ENCODE measurements around the gene ITIH5.
"Not testable (repeated sequence)": the region's sequence is repeated elsewhere in the genome, so short reads cannot be mapped to it uniquely, and the experiment has no call there.

Gene ITIH5

GRCh38 chr10:7693194-7693593 lies 26.4 kb upstream of the ITIH5 start:
- not testable (repeated sequence) for H4K91ac ChIP-seq (ENCODE audit: low read depth, low read length, poor library complexity); H3K4me2 ChIP-seq (ENCODE audit: insufficient read depth, low read length, poor library complexity, severe bottlenecking); H3K9ac ChIP-seq (ENCODE audit: low read depth, low read length, poor library complexity); H3K4me1 ChIP-seq (ENCODE audit: control insufficient read depth in 2 of 2, insufficient read depth in 1 of 2, low read depth in 1 of 2, low read length in 2 of 2); H3K23ac ChIP-seq (ENCODE audit: low read depth, low read length, poor library complexity); H3K27ac ChIP-seq (replicated peaks; ENCODE audit: low read length); H2AK5ac ChIP-seq (ENCODE audit: low read depth, low read length); H2BK12ac ChIP-seq (ENCODE audit: low read length); H3K79me1 ChIP-seq (ENCODE audit: low read depth, low read length); H3K4me3 ChIP-seq (ENCODE audit: low read length in 2 of 2); H3K36me3 ChIP-seq (replicated peaks in 1 of 2; ENCODE audit: control insufficient read depth in 2 of 2, insufficient read depth in 2 of 2, low read length in 2 of 2); H3K14ac ChIP-seq (ENCODE audit: low read length); H4K8ac ChIP-seq (ENCODE audit: low read depth, low read length); H2AFZ ChIP-seq (ENCODE audit: low read length); H3K4ac ChIP-seq (ENCODE audit: low read length); H2BK120ac ChIP-seq (ENCODE audit: low read depth, low read length); DNase-seq (ENCODE audit: low spot score); H3K27me3 ChIP-seq (ENCODE audit: control insufficient read depth in 3 of 3, insufficient read depth in 3 of 3, low read depth in 1 of 3, low read length in 3 of 3); H2BK5ac ChIP-seq (ENCODE audit: low read length); H3K18ac ChIP-seq (ENCODE audit: low read length); H2BK15ac ChIP-seq (ENCODE audit: low read length); H3K9me3 ChIP-seq (replicated peaks in 1 of 2; ENCODE audit: control insufficient read depth in 2 of 2, insufficient read depth in 1 of 2, low read depth in 1 of 2, low read length in 2 of 2)

- H3K23ac ChIP-seq (ENCODE audit: low read depth, low read length, poor library complexity); H3K36me3 ChIP-seq (replicated peaks in 1 of 2; ENCODE audit: control insufficient read depth in 2 of 2, insufficient read depth in 2 of 2, low read length in 2 of 2); H3K9ac ChIP-seq (ENCODE audit: low read depth, low read length, poor library complexity); H2BK120ac ChIP-seq (ENCODE audit: low read depth, low read length); H4K8ac ChIP-seq (ENCODE audit: low read depth, low read length); H3K9me3 ChIP-seq (replicated peaks in 1 of 2; ENCODE audit: control insufficient read depth in 2 of 2, insufficient read depth in 1 of 2, low read depth in 1 of 2, low read length in 2 of 2); H2AFZ ChIP-seq (ENCODE audit: low read length); H2BK15ac ChIP-seq (ENCODE audit: low read length); H3K4me1 ChIP-seq (ENCODE audit: control insufficient read depth in 2 of 2, insufficient read depth in 1 of 2, low read depth in 1 of 2, low read length in 2 of 2); H3K4ac ChIP-seq (ENCODE audit: low read length); H3K27me3 ChIP-seq (ENCODE audit: control insufficient read depth in 3 of 3, insufficient read depth in 3 of 3, low read depth in 1 of 3, low read length in 3 of 3); H3K4me3 ChIP-seq (ENCODE audit: low read length in 2 of 2); H3K27ac ChIP-seq (replicated peaks; ENCODE audit: low read length); H3K18ac ChIP-seq (ENCODE audit: low read length); H3K79me1 ChIP-seq (ENCODE audit: low read depth, low read length); H3K14ac ChIP-seq (ENCODE audit: low read length); H2BK12ac ChIP-seq (ENCODE audit: low read length); DNase-seq (ENCODE audit: low spot score); H3K4me2 ChIP-seq (ENCODE audit: insufficient read depth, low read length, poor library complexity, severe bottlenecking); H2BK5ac ChIP-seq (ENCODE audit: low read length); H4K91ac ChIP-seq (ENCODE audit: low read depth, low read length, poor library complexity); H2AK5ac ChIP-seq (ENCODE audit: low read depth, low read length): not testable (repeated sequence)
Observed at GRCh38 chr10:7692368-7692767, 25.6 kb upstream of the ITIH5 start.

GRCh38 chr10:7690885-7691597 lies 24.3 kb upstream of the ITIH5 start:
- not testable (repeated sequence) for H2AFZ ChIP-seq (ENCODE audit: low read length)

GRCh38 chr10:7689591-7689990 lies 22.8 kb upstream of the ITIH5 start:
- H3K36me3 ChIP-seq (replicated peaks in 1 of 2; ENCODE audit: control insufficient read depth in 2 of 2, insufficient read depth in 2 of 2, low read length in 2 of 2), result no peaks in the 10 kb centered on the region

More at GRCh38 chr10:7690885-7691597, 24.3 kb upstream of the ITIH5 start:
- H3K4me2 ChIP-seq (ENCODE audit: insufficient read depth, low read length, poor library complexity, severe bottlenecking); H2BK12ac ChIP-seq (ENCODE audit: low read length); H3K23ac ChIP-seq (ENCODE audit: low read depth, low read length, poor library complexity); H3K27ac ChIP-seq (replicated peaks; ENCODE audit: low read length); H3K4ac ChIP-seq (ENCODE audit: low read length); H3K14ac ChIP-seq (ENCODE audit: low read length); H3K9me3 ChIP-seq (replicated peaks in 1 of 2; ENCODE audit: control insufficient read depth in 2 of 2, insufficient read depth in 1 of 2, low read depth in 1 of 2, low read length in 2 of 2); H3K4me1 ChIP-seq (ENCODE audit: control insufficient read depth in 2 of 2, insufficient read depth in 1 of 2, low read depth in 1 of 2, low read length in 2 of 2); H2BK15ac ChIP-seq (ENCODE audit: low read length); DNase-seq (ENCODE audit: low spot score); H3K36me3 ChIP-seq (replicated peaks in 1 of 2; ENCODE audit: control insufficient read depth in 2 of 2, insufficient read depth in 2 of 2, low read length in 2 of 2); H2BK120ac ChIP-seq (ENCODE audit: low read depth, low read length); H4K8ac ChIP-seq (ENCODE audit: low read depth, low read length); H3K9ac ChIP-seq (ENCODE audit: low read depth, low read length, poor library complexity); H3K4me3 ChIP-seq (ENCODE audit: low read length in 2 of 2); H4K91ac ChIP-seq (ENCODE audit: low read depth, low read length, poor library complexity); H2BK5ac ChIP-seq (ENCODE audit: low read length); H3K18ac ChIP-seq (ENCODE audit: low read length); H2AK5ac ChIP-seq (ENCODE audit: low read depth, low read length); H3K27me3 ChIP-seq (ENCODE audit: control insufficient read depth in 3 of 3, insufficient read depth in 3 of 3, low read depth in 1 of 3, low read length in 3 of 3); H3K79me1 ChIP-seq (ENCODE audit: low read depth, low read length): not testable (repeated sequence)
- no CpG with 5 or more reads among the region's 3 CpGs for WGBS, 2 donors (ENCODE audit: extremely low coverage in 2 of 2, insufficient read length in 2 of 2, insufficient replicate concordance in 1 of 2)

More at GRCh38 chr10:7689591-7689990, 22.8 kb upstream of the ITIH5 start:
- peak overlapping the region in 1 of 2 donors; percentile 3 for H3K4me3 ChIP-seq (ENCODE audit: low read length in 2 of 2)
- no peak overlapping the region for H2AK5ac ChIP-seq (ENCODE audit: low read depth, low read length)
- H4K91ac ChIP-seq (ENCODE audit: low read depth, low read length, poor library complexity), result no peak overlapping the region
- H3K4ac ChIP-seq (ENCODE audit: low read length), result no peak overlapping the region
- no peak for DNase-seq (ENCODE audit: low spot score)
- no peak overlapping the region for H2AFZ ChIP-seq (ENCODE audit: low read length)
- H2BK120ac ChIP-seq (ENCODE audit: low read depth, low read length), result no peak overlapping the region
- H2BK12ac ChIP-seq (ENCODE audit: low read length), result no peak overlapping the region
- H3K18ac ChIP-seq (ENCODE audit: low read length), result no peak overlapping the region
- no peaks in the 10 kb centered on the region for H3K79me1 ChIP-seq (ENCODE audit: low read depth, low read length)
- H3K27ac ChIP-seq (replicated peaks; ENCODE audit: low read length), result no peak overlapping the region
- no peaks in the 10 kb centered on the region for H3K4me1 ChIP-seq (ENCODE audit: control insufficient read depth in 2 of 2, insufficient read depth in 1 of 2, low read depth in 1 of 2, low read length in 2 of 2)
- no peak overlapping the region for H3K14ac ChIP-seq (ENCODE audit: low read length)
- H3K4me2 ChIP-seq (ENCODE audit: insufficient read depth, low read length, poor library complexity, severe bottlenecking), result no peak overlapping the region
- H3K23ac ChIP-seq (ENCODE audit: low read depth, low read length, poor library complexity), result no peak overlapping the region
- no peak overlapping the region for H4K8ac ChIP-seq (ENCODE audit: low read depth, low read length)
- H2BK5ac ChIP-seq (ENCODE audit: low read length), result no peak overlapping the region
- no peak overlapping the region for H2BK15ac ChIP-seq (ENCODE audit: low read length)
- H3K9me3 ChIP-seq (replicated peaks in 1 of 2; ENCODE audit: control insufficient read depth in 2 of 2, insufficient read depth in 1 of 2, low read depth in 1 of 2, low read length in 2 of 2), result peaks cover 0 to 3% of the 10 kb centered on the region in 2 donors
- peaks cover 0 to 5% (median 0%) of the 10 kb centered on the region in 3 experiments for H3K27me3 ChIP-seq (ENCODE audit: control insufficient read depth in 3 of 3, insufficient read depth in 3 of 3, low read depth in 1 of 3, low read length in 3 of 3)
- no peak overlapping the region for H3K9ac ChIP-seq (ENCODE audit: low read depth, low read length, poor library complexity)

Data from neuronal stem cell (in vitro differentiated cells).